HCT116 (cell line): Measurements from ENCODE around the gene SSH2.

ENCODE experiments used
- CTCF ChIP-seq, 3 experiments: fragments of 200-600 bp in 1 of 3; sonication (generic) in 1 of 3; IDR thresholded peaks in 2 of 3; conservative IDR thresholded peaks in 1 of 3; 2 replicates each; pipeline ENCODE4 v1.5.1; 2012 to 2017; ENCODE audit warnings: low read depth in 2 of 3, low read length in 2 of 3, antibody characterized with exemption in 1 of 3, borderline replicate concordance in 1 of 3, control low read depth in 1 of 3, mild to moderate bottlenecking in 1 of 3, mixed read lengths in 1 of 3, mixed run types in 1 of 3, moderate library complexity in 1 of 3; ENCODE audit not compliant: insufficient read depth in 1 of 3
- EZH2 ChIP-seq: fragments of 200-600 bp; sonication (generic); IDR thresholded peaks from 2 replicates; pipeline ENCODE4 v1.6.1; 2017; ENCODE audit warnings: antibody characterized with exemption, mixed run types
- EZH2phosphoT487 ChIP-seq: fragments of 200-600 bp; IDR thresholded peaks from 2 replicates; pipeline ENCODE4 v1.6.1; 2018; ENCODE audit warnings: antibody characterized with exemption, borderline replicate concordance
- JUND ChIP-seq: IDR thresholded peaks from 2 replicates; pipeline ENCODE4 v1.6.1; 2012
- POLR2A ChIP-seq: IDR thresholded peaks from 2 replicates; pipeline ENCODE4 v1.7.0; 2011; ENCODE audit warnings: borderline replicate concordance; ENCODE audit not compliant: insufficient read depth, insufficient read length; ENCODE audit errors: extremely low read depth
- RAD21 ChIP-seq: IDR thresholded peaks from 2 replicates; pipeline ENCODE4 v1.6.1; 2012; ENCODE audit warnings: low read depth, mild to moderate bottlenecking
- SIN3A ChIP-seq: IDR thresholded peaks from 2 replicates; pipeline ENCODE4 v1.6.1; 2012; ENCODE audit warnings: low read depth
- SP1 ChIP-seq: IDR thresholded peaks from 2 replicates; pipeline ENCODE4 v1.6.1; 2012; ENCODE audit warnings: low read depth
- SRF ChIP-seq: IDR thresholded peaks from 2 replicates; pipeline ENCODE4 v1.6.1; 2012; ENCODE audit warnings: low read depth
- YY1 ChIP-seq: IDR thresholded peaks from 2 replicates; pipeline ENCODE4 v1.6.1; 2011; ENCODE audit warnings: low read length, low read depth, moderate library complexity, mild to moderate bottlenecking; ENCODE audit not compliant: insufficient replicate concordance; ENCODE audit errors: extremely low read depth
- TF ChIP-seq, protein P1 (sequence below): IDR thresholded peaks from 2 replicates; pipeline ENCODE4 v1.6.1; 2012

- TF ChIP-seq EZH2 (no peak), POLR2A (no peak), CTCF (IDR thresholded peaks at IDR 0.05 in 2 of 3, conservative IDR thresholded peaks at IDR 0.05 in 1 of 3; ENCODE audit: borderline replicate concordance in 1 of 3, insufficient read depth in 1 of 3, low read depth in 2 of 3, low read length in 2 of 3) (no peak), SRF (no peak), RAD21 (no peak), SP1 (no peak), EZH2phosphoT487 (no peak), JUND (no peak), SIN3A (no peak), YY1 (no peak)
- TF ChIP-seq, protein P1, sequence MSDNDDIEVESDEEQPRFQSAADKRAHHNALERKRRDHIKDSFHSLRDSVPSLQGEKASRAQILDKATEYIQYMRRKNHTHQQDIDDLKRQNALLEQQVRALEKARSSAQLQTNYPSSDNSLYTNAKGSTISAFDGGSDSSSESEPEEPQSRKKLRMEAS: no peak
Observed at GRCh38 chr17:29958947-29959657, 29.1 kb upstream of the SSH2 start.
